GM21381 (cell line): ENCODE results near the gene DNASE2B.

Source experiments
- ATAC-seq: cut with Tn5 transposase; IDR thresholded peaks from one replicate; pipeline ENCODE4 v1.9.1; 2021; ENCODE audit warnings: mild to moderate bottlenecking, moderate library complexity; ENCODE audit not compliant: unreplicated experiment

Gene DNASE2B, protein sequence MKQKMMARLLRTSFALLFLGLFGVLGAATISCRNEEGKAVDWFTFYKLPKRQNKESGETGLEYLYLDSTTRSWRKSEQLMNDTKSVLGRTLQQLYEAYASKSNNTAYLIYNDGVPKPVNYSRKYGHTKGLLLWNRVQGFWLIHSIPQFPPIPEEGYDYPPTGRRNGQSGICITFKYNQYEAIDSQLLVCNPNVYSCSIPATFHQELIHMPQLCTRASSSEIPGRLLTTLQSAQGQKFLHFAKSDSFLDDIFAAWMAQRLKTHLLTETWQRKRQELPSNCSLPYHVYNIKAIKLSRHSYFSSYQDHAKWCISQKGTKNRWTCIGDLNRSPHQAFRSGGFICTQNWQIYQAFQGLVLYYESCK

DNA sequence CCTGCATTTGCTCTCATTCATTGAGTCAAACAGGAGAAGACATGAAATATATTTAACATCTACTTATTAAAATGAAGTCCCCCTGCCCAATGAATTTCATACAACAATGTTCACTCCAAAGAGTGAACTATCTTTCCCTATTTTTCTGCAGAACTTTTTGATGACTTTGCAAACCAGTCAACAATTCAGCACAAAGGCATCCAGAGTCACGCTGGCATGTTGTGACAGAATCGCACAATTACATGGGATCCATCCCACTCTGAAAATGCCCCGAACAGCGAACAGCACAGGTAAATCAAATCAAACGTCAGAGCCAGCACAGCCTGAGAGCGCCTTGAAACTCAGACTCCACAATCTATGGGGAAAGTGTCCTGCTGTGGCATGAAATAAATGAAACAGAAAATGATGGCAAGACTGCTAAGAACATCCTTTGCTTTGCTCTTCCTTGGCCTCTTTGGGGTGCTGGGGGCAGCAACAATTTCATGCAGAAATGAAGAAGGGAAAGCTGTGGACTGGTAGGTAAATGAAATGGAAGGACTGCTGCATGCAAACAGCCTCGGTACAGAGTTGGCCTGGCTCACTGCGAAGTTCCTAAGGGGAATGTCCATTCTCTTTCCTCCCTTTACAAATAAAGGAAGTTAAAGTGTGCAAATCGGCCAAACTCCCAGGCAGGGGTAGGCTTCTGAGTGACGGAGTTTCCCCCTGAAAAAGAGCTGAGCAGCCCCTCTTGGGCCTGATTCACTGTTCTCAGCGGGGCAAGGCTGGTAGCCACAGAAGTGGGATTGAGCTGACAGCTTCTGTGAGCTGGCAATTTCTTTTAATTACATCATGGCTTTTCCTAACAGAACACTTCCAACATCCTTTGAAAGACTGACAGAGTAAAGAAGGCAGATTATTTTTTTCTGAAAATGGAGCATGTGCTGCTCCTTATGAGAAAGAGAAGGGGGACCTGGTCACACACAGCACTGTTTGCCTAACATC, at the start of gene DNASE2B:
TSS of gene DNASE2B (plus strand) at position 310 of the 981 bp plus-strand sequence. CDS start at position 391, 81 bp downstream.
- ATAC-seq = no peak

DNA sequence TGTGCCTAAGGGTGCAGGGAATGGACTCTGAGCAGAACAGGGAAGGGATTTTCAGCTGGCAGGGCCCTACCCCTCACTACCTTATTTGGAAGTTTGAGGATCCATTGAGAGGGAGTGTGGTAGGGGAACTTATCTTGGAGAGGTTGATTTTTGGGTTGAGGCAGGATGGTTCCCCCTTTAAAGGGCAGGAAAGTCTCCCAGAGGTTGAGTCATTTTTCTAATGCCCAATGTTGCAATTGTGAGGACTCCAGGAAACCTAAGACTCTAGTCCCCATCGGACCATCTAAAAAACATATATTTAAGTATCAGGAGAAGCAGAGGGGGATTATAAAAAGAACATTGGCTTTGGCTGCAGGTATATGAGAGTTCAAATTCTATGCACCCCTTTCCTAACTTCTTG, 49.5 kb upstream of the DNASE2B start:
- no peak for ATAC-seq

DNA sequence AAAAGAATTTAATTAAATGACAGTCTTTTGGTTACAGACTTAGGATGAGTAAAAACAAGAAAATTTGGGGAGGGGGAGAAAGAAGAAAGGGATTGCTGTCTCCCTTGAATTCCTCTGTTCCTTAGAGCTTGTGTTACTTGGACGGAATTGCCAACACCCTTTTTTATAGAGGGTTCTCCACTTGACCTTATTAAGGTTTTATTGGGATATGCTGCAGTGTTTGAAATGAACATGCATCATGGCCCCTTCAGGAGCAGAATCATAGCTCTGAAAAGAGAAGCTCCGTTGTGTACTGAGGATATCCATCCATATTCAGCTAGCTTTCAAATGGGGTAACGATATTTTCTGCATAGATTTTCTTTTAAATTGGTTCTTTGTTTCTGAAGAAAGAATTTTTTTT, 48.2 kb upstream of the DNASE2B start:
- ATAC-seq = no peak

DNA sequence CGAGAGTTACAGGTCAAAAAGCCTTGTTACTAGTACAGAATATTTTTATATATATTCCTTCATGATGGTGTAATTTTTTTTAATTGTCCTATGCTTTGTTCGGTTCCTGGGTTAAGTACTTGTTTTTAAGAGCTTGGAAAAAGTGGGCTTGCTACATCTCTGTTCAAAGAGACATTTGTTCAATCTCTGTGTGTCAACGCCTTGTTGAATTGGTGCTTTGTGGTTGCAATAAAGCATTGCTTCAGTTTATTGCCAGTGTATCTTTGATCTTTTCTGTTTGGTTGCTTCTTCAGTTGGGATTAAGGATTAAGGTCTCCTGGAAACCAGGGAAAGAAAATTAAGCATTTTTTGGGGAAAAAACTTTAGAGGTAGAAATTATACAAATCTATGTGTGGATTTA, 47.7 kb upstream of the DNASE2B start:
- no peak for ATAC-seq

DNA sequence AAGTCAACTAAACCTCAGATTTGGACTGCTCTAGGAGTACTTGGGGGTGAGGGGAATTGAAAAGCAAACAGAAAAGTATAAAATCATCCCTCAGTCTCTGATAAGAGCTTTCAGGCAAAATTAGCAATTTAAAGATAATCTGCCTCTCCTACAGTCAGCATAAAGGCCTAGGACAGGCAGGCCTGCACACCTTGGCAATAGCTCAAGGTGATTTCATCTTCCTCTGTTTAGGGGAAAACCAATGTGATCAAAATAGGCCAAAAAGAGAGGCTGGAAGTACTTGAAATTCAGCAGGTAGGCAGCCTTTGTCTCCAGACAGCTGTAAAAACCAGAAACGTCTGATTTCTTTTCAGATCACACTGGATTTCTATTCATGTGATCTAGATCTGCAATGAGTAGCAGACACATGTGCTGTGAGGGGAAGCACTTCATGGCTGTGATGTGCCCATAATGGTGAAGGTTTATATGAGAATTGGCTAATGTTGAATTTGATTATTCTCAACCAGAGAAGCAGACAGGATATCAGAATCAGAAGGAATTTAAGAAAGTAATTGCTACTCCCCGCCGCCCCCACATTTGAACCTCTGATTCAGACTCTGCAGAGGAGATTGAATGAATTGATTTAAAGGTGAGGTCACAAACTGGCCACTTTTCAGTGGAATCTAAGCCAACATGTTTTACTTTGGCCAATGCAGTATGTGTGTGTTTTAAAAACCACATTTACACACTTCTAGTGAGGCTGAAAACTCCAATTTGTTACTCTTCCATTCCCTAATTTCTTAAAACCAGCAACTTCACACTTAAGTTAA, 45.8 kb upstream of the DNASE2B start:
- no peak for ATAC-seq

DNA sequence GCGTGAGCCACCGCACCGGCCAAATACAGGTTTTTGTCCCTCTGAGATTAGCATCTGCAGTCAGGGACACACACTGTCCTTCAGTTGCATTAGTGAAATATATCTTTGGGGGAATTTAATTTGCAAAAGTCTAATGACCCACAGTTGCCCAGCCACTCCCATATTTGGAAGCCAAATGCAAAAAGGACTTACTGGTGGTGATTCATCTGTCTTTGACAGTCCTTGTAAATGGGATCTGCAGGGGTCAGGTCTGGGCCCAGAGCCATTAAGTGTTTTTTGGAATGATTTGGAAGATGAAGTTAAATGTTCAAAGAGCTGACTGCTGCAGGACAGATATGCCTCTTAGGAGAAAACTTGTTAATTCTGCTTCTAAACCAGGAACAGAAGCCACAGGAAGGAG, 44.6 kb upstream of the DNASE2B start:
- no peak for ATAC-seq

DNA sequence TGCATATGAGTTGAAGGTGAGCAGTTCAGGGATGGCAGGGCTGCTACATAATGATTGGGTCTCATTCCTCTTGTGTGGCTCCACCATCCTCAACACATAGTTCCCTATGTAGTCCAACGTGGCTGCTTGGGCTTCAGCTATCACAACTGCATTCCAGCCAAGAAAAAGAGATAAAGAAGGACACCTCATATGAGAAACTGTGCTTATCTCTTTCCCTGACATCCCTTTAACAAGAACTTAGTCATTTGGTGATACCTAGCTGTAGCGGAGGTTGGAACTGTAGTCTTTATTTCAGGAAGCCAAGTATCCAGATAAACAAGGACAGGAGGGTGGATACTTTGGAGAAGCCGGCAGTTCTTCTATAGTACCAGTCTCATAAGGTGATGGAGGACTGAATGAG, 42.7 kb upstream of the DNASE2B start:
- no peak for ATAC-seq

DNA sequence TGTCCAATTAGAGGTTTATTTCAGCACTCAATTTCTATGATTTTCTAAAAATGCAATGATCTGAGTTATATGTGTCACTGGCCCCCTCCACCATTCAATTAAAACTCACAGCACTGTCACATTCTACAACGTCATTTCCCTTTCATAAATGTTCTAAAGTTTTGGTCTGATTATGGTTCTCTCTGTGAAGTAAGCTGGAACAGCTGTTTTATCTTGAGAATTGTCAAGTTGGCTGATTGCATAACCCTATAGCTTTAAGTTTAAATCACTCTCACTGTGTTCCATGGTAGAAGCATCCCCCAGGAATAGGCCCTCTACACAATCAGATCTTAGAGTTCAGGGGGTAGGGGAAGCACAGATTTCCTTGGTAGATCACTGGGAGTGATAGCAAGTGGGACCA, 41.4 kb upstream of the DNASE2B start:
- no peak for ATAC-seq

DNA sequence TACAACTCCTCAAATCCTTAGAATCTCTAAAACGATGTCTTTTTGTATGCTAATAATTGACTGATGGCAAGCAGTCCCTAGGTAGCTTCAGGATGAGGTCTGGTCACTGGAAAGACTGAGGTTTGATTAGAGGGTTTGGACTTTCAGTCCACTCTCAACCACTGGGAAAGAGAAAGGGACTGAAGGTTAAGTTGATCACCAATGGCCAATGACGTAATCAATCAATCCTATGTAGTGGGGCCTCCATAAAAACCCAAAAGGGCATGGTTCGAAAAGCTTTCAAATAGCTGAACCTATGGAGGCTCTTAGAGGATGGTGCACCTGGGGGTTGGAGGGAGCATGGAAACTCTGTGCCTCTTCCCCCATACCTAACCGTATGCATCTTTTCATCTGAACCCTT, 39.6 kb upstream of the DNASE2B start:
- ATAC-seq = no peak

DNA sequence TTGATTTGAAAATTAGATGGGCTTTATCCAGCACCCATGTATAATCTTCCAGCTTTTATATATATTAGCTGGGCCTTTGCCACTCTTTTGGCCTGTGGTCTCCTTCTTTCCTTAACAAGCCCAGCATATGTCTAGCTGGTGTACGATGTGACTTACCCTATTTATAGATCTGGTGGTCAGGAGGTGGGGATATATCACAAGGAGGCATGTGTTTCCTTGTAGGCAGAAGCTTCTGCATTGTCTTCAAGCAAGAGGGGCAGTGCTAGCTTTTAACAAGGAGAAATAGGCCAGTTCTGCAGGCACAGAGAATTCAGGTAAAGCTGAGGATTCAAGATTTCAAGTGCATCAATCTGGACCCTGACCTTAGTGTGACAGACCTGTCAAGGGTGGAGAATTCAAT, 38.0 kb upstream of the DNASE2B start:
- no peak for ATAC-seq

DNA sequence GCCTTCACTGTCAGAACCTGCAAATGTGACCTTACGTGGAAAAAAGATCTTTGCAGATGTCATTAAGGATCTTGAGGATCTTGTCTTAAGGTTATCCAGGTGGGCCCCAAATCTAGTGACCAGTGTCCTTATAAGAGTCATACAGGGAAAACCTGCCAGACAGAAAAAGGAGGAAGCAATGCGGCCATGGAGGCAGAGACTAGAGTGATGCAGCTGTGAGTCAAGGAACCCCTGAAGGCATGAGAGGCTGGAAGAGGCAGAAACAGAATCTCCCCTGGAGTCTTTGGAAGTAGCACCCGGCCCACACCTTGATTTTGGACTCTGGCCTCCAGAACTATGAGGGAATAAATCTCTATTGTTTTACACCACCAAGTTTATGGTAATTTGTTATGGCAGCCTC, 36.5 kb upstream of the DNASE2B start:
- ATAC-seq = no peak

DNA sequence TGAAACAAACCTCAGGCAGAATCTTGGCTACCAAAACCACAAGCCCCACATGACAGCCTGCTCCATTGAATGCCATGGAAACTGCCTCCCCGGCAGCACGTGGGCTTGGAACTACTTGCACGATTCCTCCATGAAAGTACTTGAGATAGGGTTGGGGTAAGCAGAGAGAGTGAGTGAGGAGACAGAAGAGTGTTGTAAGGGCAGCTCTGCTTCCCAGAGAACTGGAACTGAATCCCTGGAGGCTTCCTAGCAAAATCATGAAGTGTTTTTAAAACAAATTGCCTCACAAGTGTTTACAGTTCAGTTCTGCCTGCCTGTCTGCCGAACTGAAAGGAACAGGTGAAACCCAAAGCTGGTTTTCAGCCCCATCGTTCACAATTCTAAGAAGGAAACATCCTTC, 35.3 kb upstream of the DNASE2B start:
- ATAC-seq = no peak

DNA sequence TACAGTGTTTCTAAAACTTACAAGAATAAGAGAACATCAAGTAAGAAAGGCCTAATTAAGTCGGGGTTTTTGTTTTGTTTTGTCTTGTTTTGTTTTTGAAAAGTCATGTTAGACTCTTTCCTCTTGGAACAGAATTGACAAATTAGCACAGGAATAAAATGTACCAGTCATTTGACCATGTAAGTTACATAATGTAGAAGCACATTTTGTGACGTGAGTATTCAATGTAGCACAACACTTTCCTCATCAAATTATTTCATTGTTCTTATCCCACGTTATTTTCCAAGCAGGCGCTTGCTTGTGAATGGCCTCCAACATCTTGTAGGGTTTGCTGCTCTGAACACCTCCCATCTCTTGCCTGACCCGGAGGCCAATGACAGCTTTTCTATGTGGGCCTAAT, 34.7 kb upstream of the DNASE2B start:
- ATAC-seq = no peak

DNA sequence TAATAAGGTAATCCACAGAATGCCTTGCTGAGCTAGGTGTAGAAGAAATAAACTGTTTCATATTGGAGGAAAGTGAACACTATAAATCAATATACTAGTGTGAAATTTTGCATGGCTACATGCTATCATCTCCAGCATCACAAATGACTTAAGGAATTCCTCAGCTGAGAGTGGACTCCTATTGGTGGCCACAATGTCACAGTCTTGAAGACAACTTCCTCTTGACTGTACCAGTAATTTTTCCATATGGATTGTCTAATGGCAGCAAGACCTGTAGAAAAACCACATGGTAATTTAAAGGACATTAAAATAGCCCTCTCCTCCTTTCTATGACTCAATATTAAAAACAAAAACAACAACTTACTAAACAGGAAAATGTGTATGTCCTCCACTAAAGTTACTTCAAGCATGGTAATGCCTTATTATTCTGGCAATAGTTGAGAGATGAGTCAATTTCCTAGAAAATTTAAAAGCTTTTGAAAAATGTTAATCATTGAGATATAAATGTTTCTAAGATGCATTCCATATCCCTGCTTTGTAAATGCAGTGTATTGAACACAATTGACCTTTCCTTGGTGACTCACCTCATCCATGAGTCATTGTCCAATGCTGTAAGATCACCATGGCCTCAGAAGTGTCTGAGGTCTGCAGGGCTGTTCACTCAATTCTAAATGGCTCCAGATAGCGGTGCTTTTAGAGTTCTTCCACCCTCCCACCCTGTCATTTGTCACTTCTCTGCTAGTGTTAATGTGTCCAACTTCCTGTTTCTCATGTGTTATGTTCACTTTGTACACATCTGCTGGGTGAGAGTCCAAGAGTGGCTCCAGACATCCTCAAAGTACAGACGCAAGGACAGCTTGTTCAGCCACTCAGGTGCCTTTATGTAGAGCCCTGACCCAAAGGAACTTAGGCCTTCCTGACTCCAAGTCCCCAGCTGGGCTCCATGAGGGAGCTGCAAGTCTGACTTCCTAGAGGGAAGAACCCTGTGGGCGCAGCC, 32.8 kb upstream of the DNASE2B start:
- no peak for ATAC-seq

DNA sequence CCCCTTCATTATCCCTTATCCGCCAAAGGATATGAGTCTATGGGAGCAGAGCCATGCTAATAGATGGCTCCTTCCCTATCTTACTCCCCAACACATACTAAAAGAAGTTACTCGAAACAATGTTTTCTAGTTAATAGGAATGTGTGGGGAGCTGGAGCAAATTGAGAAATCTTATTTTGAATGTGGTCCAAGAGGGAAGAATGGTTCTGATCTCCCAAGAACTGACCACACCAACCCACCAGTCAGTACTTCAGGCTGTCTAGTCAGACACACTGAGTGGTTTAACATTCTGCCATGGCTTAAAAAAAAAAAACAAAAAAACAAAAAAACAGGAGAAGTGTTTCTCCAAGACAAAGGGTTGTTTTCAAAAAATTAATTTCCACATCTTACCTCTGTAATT, 31.5 kb upstream of the DNASE2B start:
- no peak for ATAC-seq

DNA sequence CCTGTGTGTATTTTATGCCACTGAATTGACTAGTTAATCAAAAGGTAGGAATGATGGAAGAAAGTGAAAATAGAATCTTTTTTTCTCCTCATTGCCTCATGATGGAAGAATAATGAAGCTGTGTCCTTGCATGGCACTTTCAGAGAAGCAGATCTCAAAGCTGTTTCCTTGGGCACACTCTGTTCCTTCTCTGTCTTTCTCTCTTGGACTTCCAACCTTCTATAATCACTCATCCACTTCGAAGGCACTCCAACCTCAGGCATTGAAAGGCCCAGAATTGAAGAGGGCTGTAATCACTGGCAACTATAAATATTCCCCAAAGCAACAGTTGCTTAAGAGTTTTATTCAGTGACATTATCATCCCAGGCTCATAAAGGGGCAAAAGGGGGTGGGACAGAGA, 31.1 kb upstream of the DNASE2B start:
- ATAC-seq = no peak

DNA sequence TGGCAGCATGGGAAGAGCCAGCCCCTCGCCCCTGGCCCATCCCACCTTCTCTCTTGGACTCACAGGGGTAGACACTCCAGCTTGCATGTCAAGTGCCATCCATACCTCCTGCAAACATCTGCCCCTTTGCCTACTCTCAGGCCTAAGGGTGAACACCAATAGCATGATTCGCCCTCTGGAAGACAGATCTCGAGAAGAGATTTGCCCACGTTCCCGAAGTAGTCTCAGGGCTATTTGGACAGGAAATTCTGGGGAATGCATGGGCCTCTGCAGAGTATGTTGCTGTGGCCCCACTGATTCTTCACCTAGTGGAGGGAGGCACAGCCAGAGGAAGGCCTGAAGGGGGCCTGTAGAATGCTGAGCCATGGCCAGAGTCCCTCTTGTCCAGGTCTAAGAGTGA, 29.8 kb upstream of the DNASE2B start:
- ATAC-seq = no peak

DNA sequence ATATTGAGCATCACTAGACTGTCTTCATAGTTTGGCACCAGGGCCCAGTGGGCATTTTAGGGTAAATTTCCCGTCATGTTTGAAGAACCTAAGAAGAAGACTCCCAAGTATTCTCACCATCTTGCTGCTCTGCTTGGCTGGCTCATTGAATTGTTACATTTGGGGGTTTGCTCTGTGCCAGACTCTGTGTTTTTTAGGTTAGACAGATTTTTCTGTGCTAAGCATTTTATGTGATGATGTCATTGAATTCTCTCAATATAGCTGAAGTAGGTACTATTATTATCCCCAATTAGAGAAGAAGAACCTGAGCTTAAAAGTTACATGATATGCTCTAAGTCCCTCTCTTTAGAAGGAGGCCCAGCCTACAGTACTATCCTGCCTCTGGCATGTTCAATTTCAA, 28.0 kb upstream of the DNASE2B start:
- no peak for ATAC-seq

DNA sequence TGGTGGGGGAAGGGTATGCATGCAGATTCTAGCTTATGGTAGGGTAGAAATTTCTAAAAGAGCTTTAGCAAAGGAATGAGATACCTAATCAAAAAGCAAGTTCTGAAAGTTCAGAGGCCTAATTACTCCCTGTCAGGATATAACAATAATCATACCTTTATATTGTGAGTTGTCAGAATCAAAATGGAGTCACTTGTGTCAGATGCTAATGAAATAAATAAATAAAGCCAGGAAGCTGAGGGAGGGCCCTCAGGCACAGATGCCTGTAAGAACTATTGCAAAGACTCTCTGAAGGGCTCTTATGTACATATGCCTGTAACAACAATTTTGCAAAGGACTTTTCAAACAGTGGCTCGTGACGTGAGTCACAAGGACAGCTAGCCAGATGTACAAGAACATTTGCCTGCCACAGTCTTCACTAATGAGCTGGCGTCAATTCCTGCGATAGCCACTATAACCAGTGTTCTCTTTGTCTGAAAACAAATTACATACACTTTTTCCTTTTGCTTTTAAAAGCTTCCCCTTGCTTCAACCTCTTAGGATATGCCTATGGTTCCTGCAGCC, 27.4 kb upstream of the DNASE2B start:
- ATAC-seq = no peak
